IMR-90 (cell line): ENCODE data around the gene FGGY. TPM values are rescaled to one million over a fixed set of nuclear protein-coding genes. Genes with fewer than 3 reads are reported as not detected.

ENCODE experiments used
- ATAC-seq: fragments of 200-7000 bp; cut with Tn5 transposase; 2 replicates; pipeline ENCODE4 v1.9.1; 2020; ENCODE audit warnings: low read depth, mild to moderate bottlenecking, moderate library complexity
- BruUV-seq: library from RNA; stranded (reverse); fragments of 400-500 nt; replicated peaks from 2 replicates; lab custom pipeline; 2021; lab: Mats Ljungman, UMichigan
- CTCF ChIA-PET: fragments of 300-600 bp; formaldehyde crosslinking; extraction: SDS; loops from one replicate; lab custom pipeline; 2021; ENCODE audit warnings: antibody characterized with exemption; lab: Yijun Ruan, JAX
- POLR2A ChIA-PET: fragments of 300-600 bp; sonication (Branson Sonifier 250); formaldehyde crosslinking; loops from one replicate; lab custom pipeline; 2022; ENCODE audit warnings: antibody characterized with exemption; ENCODE audit not compliant: unreplicated experiment; lab: Charles Lee
- DNase-seq: peaks from one replicate; pipeline ENCODE4 v3.0.0; 2013
- H2AFZ ChIP-seq: replicated peaks from 2 replicates; pipeline ENCODE3; 2013; ENCODE audit warnings: low read length, mild to moderate bottlenecking; ENCODE audit not compliant: poor library complexity
- H2AK5ac ChIP-seq: 2 replicates; pipeline ENCODE4 v1.6.1; 2013; ENCODE audit warnings: low read depth, low read length, inconsistent platforms
- H2AK9ac ChIP-seq: replicated peaks from 2 replicates; pipeline ENCODE3; 2013; ENCODE audit warnings: mild to moderate bottlenecking, low read depth, low read length, moderate library complexity; ENCODE audit not compliant: poor library complexity
- H2BK120ac ChIP-seq: 2 replicates; pipeline ENCODE4 v1.6.1; 2013; ENCODE audit warnings: low read depth, low read length, inconsistent platforms
- H2BK15ac ChIP-seq: 3 replicates; pipeline ENCODE4 v1.6.1; 2013; ENCODE audit warnings: low read depth, low read length, inconsistent platforms
- H2BK20ac ChIP-seq: 2 replicates; pipeline ENCODE4 v1.6.1; 2013; ENCODE audit warnings: low read depth, mild to moderate bottlenecking, inconsistent platforms, low read length, moderate library complexity
- H2BK5ac ChIP-seq: 2 replicates; pipeline ENCODE4 v1.6.1; 2013; ENCODE audit warnings: mild to moderate bottlenecking, low read depth, low read length, inconsistent platforms; ENCODE audit not compliant: poor library complexity, severe bottlenecking
- H3K14ac ChIP-seq: replicated peaks from 2 replicates; pipeline ENCODE4 v1.6.1; 2013; ENCODE audit warnings: low read depth, low read length, inconsistent platforms
- H3K18ac ChIP-seq: 2 replicates; pipeline ENCODE4 v1.6.1; 2013; ENCODE audit warnings: low read depth, low read length, control low read depth
- H3K23ac ChIP-seq: 2 replicates; pipeline ENCODE4 v1.6.1; 2013; ENCODE audit warnings: low read depth, low read length, inconsistent platforms
- H3K27ac ChIP-seq: 2 replicates; pipeline ENCODE4 v1.5.1; 2013; ENCODE audit warnings: mild to moderate bottlenecking, control low read depth, low read length; ENCODE audit not compliant: insufficient read depth
- H3K27me3 ChIP-seq: 2 replicates; pipeline ENCODE4 v1.6.1; 2013; ENCODE audit warnings: low read length; ENCODE audit not compliant: control insufficient read depth, insufficient read depth
- H3K36me3 ChIP-seq: 2 replicates; pipeline ENCODE4 v1.6.1; 2013; ENCODE audit warnings: low read length, mixed read lengths; ENCODE audit not compliant: control insufficient read depth, insufficient read depth
- H3K4ac ChIP-seq: 2 replicates; pipeline ENCODE4 v1.6.1; 2013; ENCODE audit warnings: low read depth, low read length, inconsistent platforms
- H3K4me1 ChIP-seq: 2 replicates; pipeline ENCODE4 v1.6.1; 2013; ENCODE audit warnings: low read length, mixed read lengths; ENCODE audit not compliant: control insufficient read depth, insufficient read depth
- H3K4me2 ChIP-seq: 2 replicates; pipeline ENCODE4 v1.6.1; 2013; ENCODE audit warnings: low read depth, mild to moderate bottlenecking, control low read depth, low read length, moderate library complexity
- H3K4me3 ChIP-seq: 2 replicates; pipeline ENCODE4 v1.5.1; 2013; ENCODE audit warnings: low read depth, mild to moderate bottlenecking, control low read depth, low read length, moderate library complexity; ENCODE audit not compliant: insufficient read depth
- H3K56ac ChIP-seq: 2 replicates; pipeline ENCODE4 v1.6.1; 2013; ENCODE audit warnings: low read length, inconsistent platforms; ENCODE audit not compliant: insufficient read depth; ENCODE audit errors: extremely low read depth
- H3K79me1 ChIP-seq, 2 experiments: 2 replicates each; pipeline ENCODE4 v1.6.1; 2013; ENCODE audit warnings: low read length in 2 of 2, inconsistent platforms in 1 of 2, low read depth in 1 of 2
- H3K9ac ChIP-seq: 2 replicates; pipeline ENCODE4 v1.6.1; 2013; ENCODE audit warnings: low read depth, low read length, control low read depth
- H3K9me1 ChIP-seq: 2 replicates; pipeline ENCODE4 v1.6.1; 2013; ENCODE audit warnings: low read length, inconsistent platforms; ENCODE audit not compliant: insufficient read depth
- H3K9me3 ChIP-seq: 2 replicates; pipeline ENCODE4 v1.6.1; 2013; ENCODE audit warnings: low read length; ENCODE audit not compliant: control insufficient read depth, insufficient read depth
- H4K20me1 ChIP-seq: 2 replicates; pipeline ENCODE4 v1.6.1; 2013; ENCODE audit warnings: low read length, inconsistent platforms; ENCODE audit not compliant: insufficient read depth
- H4K5ac ChIP-seq: 2 replicates; pipeline ENCODE4 v1.6.1; 2013; ENCODE audit warnings: mild to moderate bottlenecking, low read depth, low read length, control low read depth
- H4K8ac ChIP-seq, 2 experiments: 2 replicates each; pipeline ENCODE4 v1.6.1; 2013; ENCODE audit warnings: low read depth in 2 of 2, low read length in 2 of 2, control low read depth in 1 of 2, inconsistent platforms in 1 of 2
- H4K91ac ChIP-seq: 2 replicates; pipeline ENCODE4 v1.6.1; 2013; ENCODE audit warnings: low read depth, low read length, inconsistent platforms; ENCODE audit not compliant: insufficient read depth
- BHLHE40 ChIP-seq: fragments of 150-350 bp; IDR thresholded peaks from 2 replicates; pipeline ENCODE4 v1.6.1; 2016; ENCODE audit warnings: mild to moderate bottlenecking, low read depth, low read length
- CEBPB ChIP-seq: IDR thresholded peaks from 2 replicates; pipeline ENCODE4 v1.6.1; 2012; ENCODE audit warnings: low read depth, low read length, improper control_type of control experiment
- CHD1 ChIP-seq: IDR thresholded peaks from 2 replicates; pipeline ENCODE4 v1.6.1; 2012; ENCODE audit warnings: low read depth, low read length, improper control_type of control experiment
- CTCF ChIP-seq: conservative IDR thresholded peaks from 2 replicates; pipeline ENCODE4 v1.5.1; 2012; ENCODE audit warnings: mild to moderate bottlenecking, low read depth, low read length, improper control_type of control experiment
- ELK1 ChIP-seq: fragments of 150-350 bp; IDR thresholded peaks from 2 replicates; pipeline ENCODE4 v1.6.1; 2016; ENCODE audit warnings: low read depth, mild to moderate bottlenecking, low read length, moderate library complexity, borderline replicate concordance
- FOS ChIP-seq: fragments of 150-350 bp; IDR thresholded peaks from 2 replicates; pipeline ENCODE4 v1.6.1; 2016; ENCODE audit warnings: low read depth, low read length
- MAFK ChIP-seq: IDR thresholded peaks from 2 replicates; pipeline ENCODE4 v1.6.1; 2012; ENCODE audit warnings: low read depth, low read length, improper control_type of control experiment
- MAZ ChIP-seq: IDR thresholded peaks from 2 replicates; pipeline ENCODE4 v1.6.1; 2012; ENCODE audit warnings: low read depth, mild to moderate bottlenecking, low read length, improper control_type of control experiment, moderate library complexity, borderline replicate concordance
- MXI1 ChIP-seq: IDR thresholded peaks from 2 replicates; pipeline ENCODE4 v1.6.1; 2012; ENCODE audit warnings: low read depth, mild to moderate bottlenecking, low read length, moderate library complexity, borderline replicate concordance
- NFE2L2 ChIP-seq: fragments of 150-350 bp; IDR thresholded peaks from 2 replicates; pipeline ENCODE4 v1.6.1; 2016; ENCODE audit warnings: low read depth, mild to moderate bottlenecking, low read length
- POLR2A ChIP-seq: IDR thresholded peaks from 2 replicates; pipeline ENCODE4 v1.6.1; 2012; ENCODE audit warnings: mild to moderate bottlenecking, low read depth, low read length
- RAD21 ChIP-seq: IDR thresholded peaks from 2 replicates; pipeline ENCODE4 v1.6.1; 2012; ENCODE audit warnings: low read length, improper control_type of control experiment
- RCOR1 ChIP-seq: IDR thresholded peaks from 2 replicates; pipeline ENCODE4 v1.6.1; 2012; ENCODE audit warnings: mild to moderate bottlenecking, low read length, improper control_type of control experiment; ENCODE audit not compliant: insufficient replicate concordance
- RFX5 ChIP-seq: IDR thresholded peaks from 2 replicates; pipeline ENCODE4 v1.8.0; 2012; ENCODE audit warnings: low read depth, mild to moderate bottlenecking, low read length, moderate library complexity
- SMC3 ChIP-seq: fragments of 150-350 bp; IDR thresholded peaks from 2 replicates; pipeline ENCODE4 v1.6.1; 2016; ENCODE audit warnings: low read depth, mild to moderate bottlenecking, antibody characterized with exemption, low read length, moderate library complexity
- USF2 ChIP-seq: fragments of 150-350 bp; IDR thresholded peaks from 2 replicates; pipeline ENCODE4 v1.6.1; 2017; ENCODE audit warnings: mild to moderate bottlenecking, antibody characterized with exemption, low read length, low read depth
- WGBS, 2 experiments: methylation state at CpG; one replicate each; pipeline versions ENCODE4 v1.1.5 to v1.1.7; 2013; ENCODE audit warnings: missing lambda C conversion rate in 2 of 2; ENCODE audit not compliant: insufficient read length in 1 of 2; ENCODE audit errors: extremely low coverage in 2 of 2; 5-methylcytosine and 5-hydroxymethylcytosine counted together
- dilution Hi-C: fragments of 300-500 bp; cut with HindIII; formaldehyde crosslinking; loops from one replicate; pipeline ENCODE4 v1.14.3; 2018; ENCODE audit warnings: low sequenced_read_pairs; ENCODE audit not compliant: unreplicated experiment
- in situ Hi-C: fragments of 300-500 bp; cut with MboI; formaldehyde crosslinking; loops from 3 replicates; pipeline ENCODE4 v1.14.3; 2019; ENCODE audit warnings: low sequenced_read_pairs, inconsistent platforms, mixed read lengths
- intact Hi-C: fragments of 100-400 bp; cut with micrococcal nuclease; formaldehyde crosslinking; loops from 2 replicates; pipeline ENCODE4 v1.10.0; 2022
- polyA plus RNA-seq, 3 experiments: library from polyadenylated mRNA; depleted of rRNA; stranded (reverse); fragments of >200 nt; gene quantifications; 2 replicates each; pipeline ENCODE4 v1.2.3, GENCODE V29; 2012; ENCODE audit warnings: low replicate concordance in 1 of 3
- total RNA-seq: library from RNA; depleted of rRNA; stranded (reverse); fragments of >200 nt; gene quantifications from 2 replicates; pipeline ENCODE4 v1.2.3, GENCODE V29; 2012

FGGY gene
- total and polyA plus RNA-seq, 2 of the 4 experiments (the other 2 are of a cell fraction) = 5.6 to 14.0 TPM

- DNase-seq = no peak
- no TSS peak for BruUV-seq
- Histone ChIP-seq H3K27me3 (no peaks in the 10 kb centered on the region), H2BK120ac (peak overlapping the region; percentile 95; the same call in 1 of the 2 replicates), H3K27ac (peak overlapping the region; percentile 96; the same call in 1 of the 2 replicates), H3K4ac (peak overlapping the region; percentile 96; the same call in 1 of the 2 replicates), H3K18ac (peak overlapping the region; percentile 97), H3K36me3 (no peaks in the 10 kb centered on the region), H3K4me1 (peaks cover 19% of the 10 kb centered on the region), H3K79me1 (no peaks in the 10 kb centered on the region), H2AK9ac (no peak overlapping the region), H4K91ac (peak overlapping the region; percentile 94), H3K23ac (peak overlapping the region; percentile 92; the same call in 1 of the 2 replicates), H2AK5ac (peak overlapping the region; percentile 97; the same call in 1 of the 2 replicates), H3K56ac (no peak overlapping the region), H2BK20ac (peak overlapping the region; percentile 97), H3K4me3 (no peak overlapping the region), H2BK5ac (peak overlapping the region; percentile 93), H4K5ac (peak overlapping the region; percentile 79), H3K9me1 (peaks cover 11% of the 10 kb centered on the region), H3K14ac (peak overlapping the region; percentile 90), H2BK15ac (peak overlapping the region; percentile 46; the same call in 2 of the 3 replicates), H3K4me2 (no peak overlapping the region), H3K9ac (0 out of 2 replicates have a peak overlapping the region, but pooled peaks have one; percentile 67), H4K8ac (peak overlapping the region; percentile 36 to 58; a peak in 3 of 4 replicates), H3K9me3 (no peaks in the 10 kb centered on the region), H4K20me1 (no peaks in the 10 kb centered on the region), H2AFZ (no peak overlapping the region)
- dilution Hi-C loops (no loop called here), intact Hi-C loops (loop anchor here (5.0 kb wide), 2 partner anchors 80 to 815 kb away; partner anchors contain the start of gene JUN), in situ Hi-C loops (no loop called here)
- no CpG with 5 or more reads among the region's 1 CpG for WGBS, 2 experiments
- ChIA-PET CTCF (interaction anchor here (1.0 to 1.5 kb wide), 2 partner anchors 9 to 80 kb away, joined by 3 read pairs; no protein-coding TSS in a partner anchor), POLR2A (no interaction called here)
- TF ChIP-seq CHD1 (no peak), CTCF (no peak), USF2 (no peak), RFX5 (no peak), POLR2A (no peak), SMC3 (no peak), FOS (no peak), BHLHE40 (no peak), CEBPB (no peak), RCOR1 (no peak), MXI1 (no peak), MAZ (no peak), RAD21 (no peak), ELK1 (no peak), MAFK (no peak), NFE2L2 (no peak)
- ATAC-seq = no peak
Measured at GRCh38 chr1:59596956-59597355, 300.1 kb downstream of the FGGY start.
